Measurements from ENCODE around the gene DOCK4. TPM values are rescaled to one million over a fixed set of nuclear protein-coding genes. Genes with fewer than 3 reads are reported as not detected.

Gene DOCK4
- total RNA-seq, 4 donors from 2014 or later: 12.7 to 28.4 (median 19.5) TPM

DNA sequence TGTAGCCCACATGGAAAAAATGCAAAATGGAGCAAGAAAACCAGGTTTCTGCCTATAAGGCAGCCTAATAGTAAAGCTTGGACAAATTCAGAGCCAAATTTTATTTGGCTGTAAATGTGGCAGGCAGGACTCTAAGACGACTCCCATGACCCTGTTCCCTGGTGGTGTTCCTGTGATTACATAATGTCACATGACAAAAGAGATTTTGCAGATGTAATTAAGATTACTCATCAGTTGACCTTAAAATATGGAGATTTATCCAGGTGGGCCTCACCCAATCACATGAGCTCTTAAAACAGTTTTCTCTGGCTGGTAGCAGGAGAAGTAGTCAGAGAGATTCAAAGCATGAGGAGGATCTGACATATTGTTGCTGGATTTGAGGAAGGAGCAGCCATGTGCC is 340.8 kb downstream of the DOCK4 start:
- peaks cover 0 to 6% (median 0%) of the 10 kb centered on the region in 4 donors for H3K4me1 ChIP-seq
- TF ChIP-seq, protein P1, sequence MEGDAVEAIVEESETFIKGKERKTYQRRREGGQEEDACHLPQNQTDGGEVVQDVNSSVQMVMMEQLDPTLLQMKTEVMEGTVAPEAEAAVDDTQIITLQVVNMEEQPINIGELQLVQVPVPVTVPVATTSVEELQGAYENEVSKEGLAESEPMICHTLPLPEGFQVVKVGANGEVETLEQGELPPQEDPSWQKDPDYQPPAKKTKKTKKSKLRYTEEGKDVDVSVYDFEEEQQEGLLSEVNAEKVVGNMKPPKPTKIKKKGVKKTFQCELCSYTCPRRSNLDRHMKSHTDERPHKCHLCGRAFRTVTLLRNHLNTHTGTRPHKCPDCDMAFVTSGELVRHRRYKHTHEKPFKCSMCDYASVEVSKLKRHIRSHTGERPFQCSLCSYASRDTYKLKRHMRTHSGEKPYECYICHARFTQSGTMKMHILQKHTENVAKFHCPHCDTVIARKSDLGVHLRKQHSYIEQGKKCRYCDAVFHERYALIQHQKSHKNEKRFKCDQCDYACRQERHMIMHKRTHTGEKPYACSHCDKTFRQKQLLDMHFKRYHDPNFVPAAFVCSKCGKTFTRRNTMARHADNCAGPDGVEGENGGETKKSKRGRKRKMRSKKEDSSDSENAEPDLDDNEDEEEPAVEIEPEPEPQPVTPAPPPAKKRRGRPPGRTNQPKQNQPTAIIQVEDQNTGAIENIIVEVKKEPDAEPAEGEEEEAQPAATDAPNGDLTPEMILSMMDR (IDR thresholded peaks at IDR 0.05): no peak
- TF ChIP-seq POLR2AphosphoS5 (IDR thresholded peaks at IDR 0.05): no peak
- no peak for TF ChIP-seq EP300 (IDR thresholded peaks at IDR 0.05; ENCODE audit: low read depth)
- TF ChIP-seq POLR2A (IDR thresholded peaks at IDR 0.05): no peak
- no peaks in the 10 kb centered on the region for H3K9me3 ChIP-seq
- in situ Hi-C loops (cut with MboI; ENCODE audit: low pct_ligation_motif_present in 1 of 4, low pct_unique_long_range_greater_than_20kb in 1 of 4, low sequenced_read_pairs in 3 of 4) (loop anchor here in 1 of 4 donors (25.0 kb wide), 1 partner anchor 103 kb away; no protein-coding TSS in a partner anchor), intact Hi-C loops (cut with DNase I; ENCODE audit: low total_unique reads) (no loop called here)
- H3K27me3 ChIP-seq: no peaks in the 10 kb centered on the region
- 0 to 59% methylated on average over 1 of the region's 1 CpG for WGBS, 2 donors (ENCODE audit: low coverage in 1 of 2)
- no peaks in the 10 kb centered on the region for H3K36me3 ChIP-seq
- no peak overlapping the region for H3K4me3 ChIP-seq
- H3K27ac ChIP-seq: no peak overlapping the region
- DNase-seq: no peak

DNA sequence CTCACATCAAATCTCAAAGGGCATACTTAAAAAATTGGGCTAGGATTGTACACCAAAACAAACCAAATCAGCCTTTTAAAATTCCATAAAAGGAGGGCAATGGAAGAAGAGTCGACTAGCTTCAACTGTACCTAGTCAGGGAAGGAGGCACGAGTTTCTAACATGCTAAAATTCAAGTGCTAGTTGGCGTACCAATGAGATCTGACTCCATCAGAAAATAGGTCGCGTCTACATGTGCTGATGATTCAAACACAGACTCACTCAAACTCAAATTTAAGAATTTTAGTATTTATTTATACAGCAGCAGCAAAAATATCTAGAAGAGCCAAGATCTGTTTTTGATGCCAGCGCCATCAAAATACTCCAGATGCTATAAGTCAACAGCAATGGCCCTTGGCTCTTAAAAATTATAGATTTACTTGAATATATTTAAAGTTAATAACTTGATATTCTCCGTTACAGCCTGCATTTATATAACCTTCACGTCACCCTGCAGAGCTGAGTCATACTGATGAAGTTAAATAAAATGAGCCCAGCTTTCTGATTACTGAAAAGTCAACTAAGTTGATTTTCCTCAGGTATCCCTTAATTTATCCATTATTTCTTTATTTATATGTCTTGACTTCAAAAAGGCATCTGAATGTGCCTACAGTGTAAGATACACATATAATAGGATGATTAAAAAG is 341.8 kb downstream of the DOCK4 start:
- no peak overlapping the region for H3K27ac ChIP-seq
- TF ChIP-seq, protein P1 (IDR thresholded peaks at IDR 0.05): no peak
- no peak for TF ChIP-seq POLR2A (IDR thresholded peaks at IDR 0.05)
- no peak for TF ChIP-seq EP300 (IDR thresholded peaks at IDR 0.05; ENCODE audit: low read depth)
- no peak for TF ChIP-seq POLR2AphosphoS5 (IDR thresholded peaks at IDR 0.05)
- WGBS, 2 donors (ENCODE audit: low coverage in 1 of 2): 85 to 86% methylated on average over 8 of the region's 8 CpGs
- H3K9me3 ChIP-seq: no peaks in the 10 kb centered on the region
- in situ Hi-C loops (cut with MboI; ENCODE audit: low pct_ligation_motif_present in 1 of 4, low pct_unique_long_range_greater_than_20kb in 1 of 4, low sequenced_read_pairs in 3 of 4): loop anchor here in 1 of 4 donors (25.0 kb wide), 1 partner anchor 102 kb away; no protein-coding TSS in a partner anchor
- no peak for DNase-seq
- intact Hi-C loops (cut with DNase I; ENCODE audit: low total_unique reads): no loop called here
- no peaks in the 10 kb centered on the region for H3K36me3 ChIP-seq
- no peak overlapping the region for H3K4me3 ChIP-seq
- H3K27me3 ChIP-seq: no peaks in the 10 kb centered on the region
- peaks cover 0 to 6% (median 0%) of the 10 kb centered on the region in 4 donors for H3K4me1 ChIP-seq

DNA sequence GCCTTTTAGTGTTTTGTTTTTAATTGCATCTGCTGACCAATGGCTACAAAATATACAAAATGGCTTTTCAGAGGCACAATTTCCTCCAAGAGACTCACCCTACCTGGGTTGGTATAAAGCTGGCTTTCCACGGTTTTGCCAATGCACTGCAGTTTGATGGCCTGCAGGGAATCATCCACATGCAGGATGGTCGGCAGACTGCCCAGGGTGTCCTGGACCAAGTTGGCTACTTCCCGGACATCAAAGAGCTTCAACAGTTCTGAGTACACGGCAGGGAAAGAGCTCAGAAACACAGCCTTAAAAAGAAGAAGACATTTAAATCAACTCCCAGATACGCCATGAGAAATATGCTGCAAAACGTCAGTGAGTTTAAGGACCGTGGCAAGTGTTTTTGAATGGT is 342.9 kb downstream of the DOCK4 start:
- in situ Hi-C loops (cut with MboI; ENCODE audit: low pct_ligation_motif_present in 1 of 4, low pct_unique_long_range_greater_than_20kb in 1 of 4, low sequenced_read_pairs in 3 of 4) (loop anchor here in 1 of 4 donors (25.0 kb wide), 1 partner anchor 101 kb away; no protein-coding TSS in a partner anchor), intact Hi-C loops (cut with DNase I; ENCODE audit: low total_unique reads) (no loop called here)
- Histone ChIP-seq H3K4me3 (no peak overlapping the region), H3K27ac (no peak overlapping the region), H3K36me3 (no peaks in the 10 kb centered on the region), H3K27me3 (no peaks in the 10 kb centered on the region), H3K9me3 (no peaks in the 10 kb centered on the region), H3K4me1 (peaks cover 0 to 6% (median 0%) of the 10 kb centered on the region in 4 donors)
- 79 to 91% methylated on average over 6 to 7 of the region's 7 CpGs for WGBS, 2 donors (ENCODE audit: low coverage in 1 of 2)
- no peak for DNase-seq
- TF ChIP-seq POLR2A (IDR thresholded peaks at IDR 0.05): no peak
- TF ChIP-seq POLR2AphosphoS5 (IDR thresholded peaks at IDR 0.05): no peak
- TF ChIP-seq, protein P1 (IDR thresholded peaks at IDR 0.05): no peak
- no peak for TF ChIP-seq EP300 (IDR thresholded peaks at IDR 0.05; ENCODE audit: low read depth)

DNA sequence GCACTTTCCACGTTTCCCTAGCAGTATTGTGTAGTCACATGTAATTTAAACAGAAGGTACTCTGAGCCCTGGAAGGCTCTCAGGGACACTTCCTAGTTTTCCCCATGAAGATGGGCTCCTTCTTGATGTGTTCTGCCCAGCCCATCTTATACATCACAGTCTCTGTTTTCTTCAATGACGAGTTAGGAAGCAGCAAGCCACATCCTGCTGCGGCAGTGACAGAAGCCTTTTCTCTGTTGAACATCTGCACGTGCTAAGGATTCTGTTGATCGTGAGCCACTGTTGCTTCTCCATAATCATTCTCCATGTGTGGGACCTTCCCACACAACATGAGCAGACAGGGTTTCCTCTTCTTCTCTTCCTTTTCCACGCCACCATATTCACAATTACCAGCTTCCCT is 346.0 kb downstream of the DOCK4 start:
- H3K9me3 ChIP-seq: no peaks in the 10 kb centered on the region
- H3K36me3 ChIP-seq: no peaks in the 10 kb centered on the region
- peaks cover 0 to 1% (median 0%) of the 10 kb centered on the region in 4 donors for H3K4me1 ChIP-seq
- 83 to 88% methylated on average over 2 to 6 of the region's 6 CpGs for WGBS, 2 donors (ENCODE audit: low coverage in 1 of 2)
- no peak overlapping the region for H3K4me3 ChIP-seq
- H3K27me3 ChIP-seq: no peaks in the 10 kb centered on the region
- in situ Hi-C loops (cut with MboI; ENCODE audit: low pct_ligation_motif_present in 1 of 4, low pct_unique_long_range_greater_than_20kb in 1 of 4, low sequenced_read_pairs in 3 of 4) (loop anchor here in 1 of 4 donors (25.0 kb wide), 1 partner anchor 98 kb away; no protein-coding TSS in a partner anchor), intact Hi-C loops (cut with DNase I; ENCODE audit: low total_unique reads) (no loop called here)
- DNase-seq: no peak
- no peak overlapping the region for H3K27ac ChIP-seq
- TF ChIP-seq, protein P1 (IDR thresholded peaks at IDR 0.05): no peak
- TF ChIP-seq POLR2AphosphoS5 (IDR thresholded peaks at IDR 0.05): no peak
- TF ChIP-seq EP300 (IDR thresholded peaks at IDR 0.05; ENCODE audit: low read depth): no peak
- no peak for TF ChIP-seq POLR2A (IDR thresholded peaks at IDR 0.05)
